Muscle of leg (tissue), 11 donors: Measurements from ENCODE around the gene LTBP2. TPM values are rescaled to one million over a fixed set of nuclear protein-coding genes. Genes with fewer than 3 reads are reported as not detected.

ENCODE experiments used
- DNase-seq: peaks from one replicate; pipeline ENCODE4 v3.0.0; 2013
- H3K27ac ChIP-seq: one replicate; pipeline ENCODE4 v1.5.1; 2013; ENCODE audit warnings: mild to moderate bottlenecking, low read length, control low read depth
- H3K27me3 ChIP-seq: one replicate; pipeline ENCODE4 v1.6.1; 2013; ENCODE audit warnings: low read length; ENCODE audit not compliant: control insufficient read depth, insufficient read depth
- H3K36me3 ChIP-seq: one replicate; pipeline ENCODE4 v1.6.1; 2013; ENCODE audit warnings: low read length; ENCODE audit not compliant: control insufficient read depth, insufficient read depth
- H3K4me1 ChIP-seq: one replicate; pipeline ENCODE4 v1.6.1; 2013; ENCODE audit warnings: low read length; ENCODE audit not compliant: control insufficient read depth, insufficient read depth
- H3K4me3 ChIP-seq: one replicate; pipeline ENCODE4 v1.5.1; 2013; ENCODE audit warnings: low read length, control low read depth
- H3K9me3 ChIP-seq: replicated peaks from 2 replicates; pipeline ENCODE4 v1.6.1; 2013; ENCODE audit warnings: low read depth, low read length; ENCODE audit not compliant: control insufficient read depth
- WGBS: methylation state at CpG from one replicate; pipeline ENCODE4 v1.1.5; 2013; ENCODE audit warnings: missing lambda C conversion rate; ENCODE audit not compliant: insufficient coverage; 5-methylcytosine and 5-hydroxymethylcytosine counted together
- polyA plus RNA-seq, 8 donors: library from polyadenylated mRNA; unstranded; fragments of 120-200 nt; gene quantifications; one replicate each; pipeline versions ENCODE4 v1.2.1 to v1.2.3, GENCODE V29; 2013; ENCODE audit warnings: inconsistent platforms in 1 of 8, low replicate concordance in 1 of 8; ENCODE audit not compliant: insufficient read length in 8 of 8, insufficient read depth in 1 of 8
- total RNA-seq: library from RNA; stranded (reverse); fragments of 120-200 nt; gene quantifications from one replicate; pipeline ENCODE4 v1.2.4, GENCODE V29; 2013

Gene LTBP2
- total and polyA plus RNA-seq, 9 donors, result 4.9 to 19.2 (median 10.4) TPM

GRCh38 chr14:74605531-74606223, 6.4 kb downstream of the LTBP2 start:
- H3K4me3 ChIP-seq, result no peak overlapping the region
- H3K36me3 ChIP-seq, result no peaks in the 10 kb centered on the region
- H3K4me1 ChIP-seq, result peaks cover 36% of the 10 kb centered on the region
- H3K9me3 ChIP-seq, result no peaks in the 10 kb centered on the region
- DNase-seq, result no peak
- 57% methylated on average over 5 of the region's 5 CpGs for WGBS
- no peak overlapping the region for H3K27ac ChIP-seq
- H3K27me3 ChIP-seq, result peaks cover 13% of the 10 kb centered on the region

GRCh38 chr14:74604911-74605310, 7.1 kb downstream of the LTBP2 start:
- DNase-seq, result no peak

DNA sequence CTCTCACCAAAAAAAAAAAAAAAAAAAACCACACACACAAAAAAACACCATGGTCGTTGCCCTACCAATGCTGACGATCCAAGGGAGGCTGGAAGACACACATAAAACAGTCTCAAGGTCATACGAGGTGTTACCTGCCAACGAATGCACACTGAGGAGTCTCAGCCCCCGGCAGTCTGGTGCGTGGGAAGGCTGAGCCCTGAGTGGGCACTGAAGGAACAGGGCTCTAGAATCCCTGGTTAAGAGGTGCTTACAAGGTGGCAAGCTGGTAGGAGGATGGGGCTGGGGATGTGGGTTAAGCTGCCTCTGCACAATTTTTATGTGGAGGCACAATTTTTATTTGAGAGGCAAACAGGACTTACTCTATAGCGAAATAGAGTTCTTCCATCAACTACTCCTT, 7.9 kb downstream of the LTBP2 start:
- H3K9me3 ChIP-seq, result no peaks in the 10 kb centered on the region
- H3K4me1 ChIP-seq, result peaks cover 39% of the 10 kb centered on the region
- no peaks in the 10 kb centered on the region for H3K27me3 ChIP-seq
- 78% methylated on average over 4 of the region's 7 CpGs for WGBS
- H3K4me3 ChIP-seq, result no peak overlapping the region
- no peak for DNase-seq
- H3K36me3 ChIP-seq, result no peaks in the 10 kb centered on the region
- no peak overlapping the region for H3K27ac ChIP-seq

More at GRCh38 chr14:74604911-74605310, 7.1 kb downstream of the LTBP2 start:
- Histone ChIP-seq H3K9me3 (no peaks in the 10 kb centered on the region), H3K4me1 (peaks cover 36% of the 10 kb centered on the region), H3K36me3 (no peaks in the 10 kb centered on the region), H3K27me3 (peaks cover 6% of the 10 kb centered on the region), H3K27ac (no peak overlapping the region), H3K4me3 (no peak overlapping the region)
- 71% methylated on average over 7 of the region's 8 CpGs for WGBS

GRCh38 chr14:74601982-74602381, 10.1 kb downstream of the LTBP2 start:
- Histone ChIP-seq H3K36me3 (no peaks in the 10 kb centered on the region), H3K9me3 (no peaks in the 10 kb centered on the region), H3K4me1 (peaks cover 58% of the 10 kb centered on the region), H3K4me3 (no peak overlapping the region), H3K27me3 (no peaks in the 10 kb centered on the region), H3K27ac (no peak overlapping the region)
- 73% methylated on average over 5 of the region's 11 CpGs for WGBS
- no peak for DNase-seq

GRCh38 chr14:74599946-74600345, 12.1 kb downstream of the LTBP2 start:
- peaks cover 64% of the 10 kb centered on the region for H3K4me1 ChIP-seq
- 76% methylated on average over 4 of the region's 8 CpGs for WGBS
- DNase-seq, result peak; percentile 79

DNA sequence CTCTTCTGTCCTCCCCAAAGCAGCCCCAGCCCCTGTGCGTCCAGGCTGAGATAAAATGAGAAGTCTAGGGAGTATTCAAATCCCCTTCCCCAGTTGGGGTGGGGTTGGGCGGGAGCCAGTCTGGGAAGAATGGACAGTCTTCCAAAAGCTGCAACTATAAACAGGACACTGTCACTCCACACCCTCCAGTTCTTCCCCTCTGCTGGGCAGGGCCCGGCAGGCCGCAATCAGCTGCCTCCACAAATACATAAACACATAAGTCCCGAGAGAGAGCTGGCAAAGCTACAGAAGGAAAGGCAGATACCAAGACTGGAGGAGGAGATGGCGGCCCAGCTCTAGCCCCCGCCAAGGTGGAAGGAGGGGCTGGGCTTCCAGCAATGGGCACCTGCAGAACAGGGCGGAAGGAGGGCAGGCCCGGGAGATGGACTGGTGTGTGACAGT, 12.7 kb downstream of the LTBP2 start:
- H3K27me3 ChIP-seq, result no peaks in the 10 kb centered on the region
- no peaks in the 10 kb centered on the region for H3K9me3 ChIP-seq
- peak; percentile 82 for DNase-seq
- WGBS, result 23% methylated on average over 3 of the region's 9 CpGs
- H3K4me1 ChIP-seq, result peaks cover 67% of the 10 kb centered on the region
- H3K4me3 ChIP-seq, result no peak overlapping the region
- peak overlapping the region; percentile 88 for H3K27ac ChIP-seq
- no peaks in the 10 kb centered on the region for H3K36me3 ChIP-seq

More at GRCh38 chr14:74599946-74600345, 12.1 kb downstream of the LTBP2 start:
- no peak overlapping the region for H3K4me3 ChIP-seq
- H3K27ac ChIP-seq, result peak overlapping the region; percentile 88
- H3K36me3 ChIP-seq, result no peaks in the 10 kb centered on the region
- H3K27me3 ChIP-seq, result no peaks in the 10 kb centered on the region
- H3K9me3 ChIP-seq, result no peaks in the 10 kb centered on the region

DNA sequence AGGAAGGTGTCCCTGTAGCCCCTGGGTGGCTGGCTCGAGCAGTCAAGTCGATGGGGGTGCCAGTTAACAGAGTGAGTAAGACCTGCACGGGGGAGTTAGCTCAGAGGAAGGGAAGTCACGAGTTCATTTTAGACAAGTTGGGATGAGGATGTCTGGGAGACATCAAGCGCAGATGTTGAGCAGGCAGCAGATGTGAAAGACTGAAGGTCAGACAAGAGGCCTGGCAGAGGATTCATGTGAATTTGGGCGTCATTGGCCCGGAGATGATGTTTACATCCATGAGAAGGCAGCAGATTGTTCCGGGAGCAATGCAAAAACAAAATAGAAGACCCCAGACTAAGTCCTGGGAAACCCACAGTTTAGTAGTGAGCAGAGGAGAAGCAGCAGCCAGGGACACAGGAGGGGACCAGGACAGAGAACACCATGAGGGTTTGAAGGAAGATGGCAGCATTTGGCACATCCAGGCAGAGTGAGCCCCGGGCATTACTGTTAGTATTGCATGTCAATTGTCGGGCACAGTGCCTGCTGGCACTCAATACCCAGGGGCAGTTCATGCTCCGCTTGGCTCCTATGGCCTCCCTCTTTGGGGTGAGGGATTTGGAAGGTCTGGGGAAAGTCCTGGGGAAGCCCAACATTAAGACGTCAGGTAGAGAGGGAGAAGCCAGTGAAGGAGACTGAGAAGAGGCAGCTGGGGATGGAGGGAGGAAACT, 15.1 kb downstream of the LTBP2 start:
- Histone ChIP-seq H3K27me3 (no peaks in the 10 kb centered on the region), H3K36me3 (no peaks in the 10 kb centered on the region), H3K9me3 (no peaks in the 10 kb centered on the region), H3K27ac (peak overlapping the region; percentile 50), H3K4me1 (peaks cover 87% of the 10 kb centered on the region), H3K4me3 (no peak overlapping the region)
- DNase-seq, result peak; percentile 78
- WGBS, result 40% methylated on average over 10 of the region's 12 CpGs

GRCh38 chr14:74595006-74595735, 16.9 kb downstream of the LTBP2 start:
- Histone ChIP-seq H3K27me3 (no peaks in the 10 kb centered on the region), H3K4me3 (no peak overlapping the region), H3K36me3 (no peaks in the 10 kb centered on the region), H3K27ac (peak overlapping the region; percentile 70), H3K4me1 (peaks cover 81% of the 10 kb centered on the region), H3K9me3 (no peaks in the 10 kb centered on the region)
- WGBS, result 16% methylated on average over 15 of the region's 15 CpGs
- peak; percentile 95 for DNase-seq

DNA sequence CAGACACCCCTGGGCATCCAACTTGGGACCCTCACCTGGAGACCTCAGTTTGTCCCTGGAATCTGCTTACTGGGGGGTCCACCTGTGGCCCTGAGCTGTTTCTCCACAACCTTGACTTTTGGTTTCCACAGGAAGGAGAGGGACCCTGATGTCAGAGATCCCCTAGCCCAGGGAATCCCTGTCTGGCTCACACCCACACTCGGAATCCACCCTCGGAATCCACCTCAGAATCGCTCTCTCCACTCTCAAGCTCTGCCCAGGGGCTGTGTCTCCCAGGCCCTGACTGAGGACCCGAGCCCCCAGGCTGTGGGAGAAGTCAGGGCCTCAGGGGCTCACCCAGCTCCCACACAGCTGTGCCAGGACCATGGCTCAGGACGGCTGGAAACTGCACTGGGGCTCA, 17.4 kb downstream of the LTBP2 start:
- 0% methylated on average over 5 of the region's 5 CpGs for WGBS
- no peaks in the 10 kb centered on the region for H3K36me3 ChIP-seq
- no peaks in the 10 kb centered on the region for H3K9me3 ChIP-seq
- H3K4me1 ChIP-seq, result peaks cover 76% of the 10 kb centered on the region
- H3K27me3 ChIP-seq, result no peaks in the 10 kb centered on the region
- no peak for DNase-seq
- peak overlapping the region; percentile 70 for H3K27ac ChIP-seq
- H3K4me3 ChIP-seq, result no peak overlapping the region

GRCh38 chr14:74594029-74594428, 18.0 kb downstream of the LTBP2 start:
- no peaks in the 10 kb centered on the region for H3K36me3 ChIP-seq
- no peaks in the 10 kb centered on the region for H3K9me3 ChIP-seq
- 86% methylated on average over 7 of the region's 7 CpGs for whole genome bisulfite sequencing
- H3K27ac ChIP-seq, result peak overlapping the region; percentile 70
- no peak for DNase-seq
- H3K4me3 ChIP-seq, result no peak overlapping the region
- no peaks in the 10 kb centered on the region for H3K27me3 ChIP-seq
- peaks cover 70% of the 10 kb centered on the region for H3K4me1 ChIP-seq
